ENCODE results near the gene MS4A7. TPM values are rescaled to one million over a fixed set of nuclear protein-coding genes. Genes with fewer than 3 reads are reported as not detected.

The MS4A7 gene
- total RNA-seq, 1 experiment from 2014 or later: 0.22 TPM

Other genes with a start within 250 kb of the MS4A7 start
- 0.52 TPM for gene MS4A6A, start 195.4 kb upstream of the MS4A7 start, total RNA-seq (2021; ENCODE audit: unreplicated experiment)
- not detected for gene MS4A4E, start 135.4 kb upstream of the MS4A7 start, total RNA-seq (2021; ENCODE audit: unreplicated experiment)
- 0.22 TPM for gene MS4A4A, start 97.9 kb upstream of the MS4A7 start, total RNA-seq (2021; ENCODE audit: unreplicated experiment)
- gene MS4A6E, start 51.3 kb upstream of the MS4A7 start, total RNA-seq (2021; ENCODE audit: unreplicated experiment): not detected
- gene MS4A14, start 17.9 kb downstream of the MS4A7 start, total RNA-seq (2021; ENCODE audit: unreplicated experiment): not detected
- gene MS4A5, start 51.0 kb downstream of the MS4A7 start, total RNA-seq (2021; ENCODE audit: unreplicated experiment): not detected
- gene MS4A1, start 77.3 kb downstream of the MS4A7 start, total RNA-seq (2021; ENCODE audit: unreplicated experiment): 0.25 TPM
- not detected for gene MS4A12, start 114.2 kb downstream of the MS4A7 start, total RNA-seq (2021; ENCODE audit: unreplicated experiment)
- gene MS4A13, start 136.9 kb downstream of the MS4A7 start, total RNA-seq (2021; ENCODE audit: unreplicated experiment): not detected

All from HCT116 (cell line).